WI38 (cell line): Measurements from ENCODE around the gene SLC39A1.
"Not testable (repeated sequence)": the region's sequence is repeated elsewhere in the genome, so short reads cannot be mapped to it uniquely, and the experiment has no call there.

ENCODE experiments used
- H3K4me3 ChIP-seq: 2 replicates; pipeline ENCODE4 v1.5.1; 2011; ENCODE audit warnings: low read depth, mild to moderate bottlenecking, control low read depth, low read length
- TF ChIP-seq, protein P1 (sequence below): IDR thresholded peaks from 2 replicates; pipeline ENCODE4 v1.5.1; 2012; ENCODE audit warnings: low read depth, mild to moderate bottlenecking, control low read depth, low read length

Gene SLC39A1, protein sequence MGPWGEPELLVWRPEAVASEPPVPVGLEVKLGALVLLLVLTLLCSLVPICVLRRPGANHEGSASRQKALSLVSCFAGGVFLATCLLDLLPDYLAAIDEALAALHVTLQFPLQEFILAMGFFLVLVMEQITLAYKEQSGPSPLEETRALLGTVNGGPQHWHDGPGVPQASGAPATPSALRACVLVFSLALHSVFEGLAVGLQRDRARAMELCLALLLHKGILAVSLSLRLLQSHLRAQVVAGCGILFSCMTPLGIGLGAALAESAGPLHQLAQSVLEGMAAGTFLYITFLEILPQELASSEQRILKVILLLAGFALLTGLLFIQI

DNA sequence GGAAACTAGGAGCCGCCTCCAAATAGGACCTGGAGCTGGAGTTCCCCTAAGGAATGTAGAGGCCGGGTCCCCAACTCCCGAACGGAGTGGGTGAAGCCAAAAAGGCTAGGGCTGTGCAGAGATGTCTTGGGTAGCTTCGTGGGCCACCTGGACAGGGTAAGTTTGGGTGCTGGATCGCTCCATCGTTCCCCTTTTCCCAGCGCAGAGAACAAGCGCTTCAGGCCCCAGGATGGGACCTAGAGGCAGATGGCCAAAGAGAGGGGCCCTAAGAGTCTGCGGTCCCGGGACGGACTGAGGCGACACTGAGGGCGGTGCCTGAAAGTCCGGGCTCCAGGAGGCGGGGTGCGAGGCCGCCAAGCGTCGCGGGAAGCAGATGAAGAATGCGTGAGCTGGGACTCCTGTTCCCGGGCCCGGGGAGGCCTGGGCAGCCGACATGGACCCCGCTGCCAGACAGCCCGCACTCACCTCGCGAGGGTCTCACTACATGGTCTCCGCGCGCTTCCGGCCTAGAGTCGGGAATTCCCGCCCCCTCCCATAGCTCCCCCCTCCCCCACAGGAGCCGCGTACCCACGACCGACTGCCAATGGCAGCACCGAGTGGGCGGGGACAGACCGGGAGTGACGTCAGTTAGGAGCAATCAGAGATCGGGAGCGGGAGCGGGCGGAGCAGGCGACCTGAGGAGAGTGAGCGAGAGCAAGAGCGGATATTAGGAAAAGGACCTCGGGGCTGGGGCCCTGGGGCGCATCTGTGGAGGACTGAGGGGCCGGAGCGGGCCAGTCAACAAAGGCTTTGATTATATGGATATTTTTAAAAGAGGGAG is at the start of gene SLC39A1:
Gene SLC39A1, minus strand, starts transcription at position 508 of the 820 bp plus-strand sequence. CDS start 822 bp downstream, outside the sequence.
- TF ChIP-seq, protein P1, sequence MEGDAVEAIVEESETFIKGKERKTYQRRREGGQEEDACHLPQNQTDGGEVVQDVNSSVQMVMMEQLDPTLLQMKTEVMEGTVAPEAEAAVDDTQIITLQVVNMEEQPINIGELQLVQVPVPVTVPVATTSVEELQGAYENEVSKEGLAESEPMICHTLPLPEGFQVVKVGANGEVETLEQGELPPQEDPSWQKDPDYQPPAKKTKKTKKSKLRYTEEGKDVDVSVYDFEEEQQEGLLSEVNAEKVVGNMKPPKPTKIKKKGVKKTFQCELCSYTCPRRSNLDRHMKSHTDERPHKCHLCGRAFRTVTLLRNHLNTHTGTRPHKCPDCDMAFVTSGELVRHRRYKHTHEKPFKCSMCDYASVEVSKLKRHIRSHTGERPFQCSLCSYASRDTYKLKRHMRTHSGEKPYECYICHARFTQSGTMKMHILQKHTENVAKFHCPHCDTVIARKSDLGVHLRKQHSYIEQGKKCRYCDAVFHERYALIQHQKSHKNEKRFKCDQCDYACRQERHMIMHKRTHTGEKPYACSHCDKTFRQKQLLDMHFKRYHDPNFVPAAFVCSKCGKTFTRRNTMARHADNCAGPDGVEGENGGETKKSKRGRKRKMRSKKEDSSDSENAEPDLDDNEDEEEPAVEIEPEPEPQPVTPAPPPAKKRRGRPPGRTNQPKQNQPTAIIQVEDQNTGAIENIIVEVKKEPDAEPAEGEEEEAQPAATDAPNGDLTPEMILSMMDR, result no peak
- H3K4me3 ChIP-seq, result peak within 1 kb of the TSS; percentile 70

DNA sequence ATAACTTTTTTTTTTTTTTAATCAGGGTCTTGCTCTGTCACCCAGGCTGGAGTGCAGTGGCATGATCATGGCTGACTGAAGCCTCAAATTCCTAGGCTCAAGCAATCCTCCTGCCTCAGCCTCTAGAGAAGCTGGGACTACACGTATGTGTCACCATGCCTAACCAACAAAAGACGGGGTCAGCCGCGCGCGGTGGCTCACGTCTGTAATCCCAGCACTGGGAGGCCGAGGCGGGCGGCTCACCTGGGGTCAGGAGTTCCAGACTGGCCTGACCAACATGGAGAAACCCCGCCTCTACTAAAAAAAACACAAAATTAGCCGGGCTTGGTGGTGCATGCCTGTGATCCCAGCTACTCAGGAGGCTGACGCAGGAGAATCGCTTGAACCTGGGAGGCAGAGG is 49.2 kb upstream of the SLC39A1 start:
- H3K4me3 ChIP-seq, result not testable (repeated sequence)

DNA sequence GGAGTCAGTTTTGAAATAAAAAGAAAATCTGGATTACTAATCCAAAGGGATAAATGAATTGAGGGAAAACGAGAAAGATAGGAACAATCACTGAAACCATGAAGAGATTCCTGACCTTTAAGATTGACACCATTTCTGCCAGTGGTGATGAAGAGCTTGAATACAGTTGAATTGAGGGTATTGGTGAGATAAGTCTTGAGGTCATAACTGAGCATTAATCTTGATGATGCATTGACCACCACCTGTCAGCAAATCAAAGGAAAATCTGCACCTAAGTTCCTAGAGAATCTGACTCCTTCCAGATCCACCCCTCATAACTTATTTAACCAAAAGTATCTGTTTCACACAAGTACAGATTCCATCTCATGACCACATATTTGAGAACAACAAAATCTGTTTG is 48.8 kb upstream of the SLC39A1 start:
- no peak overlapping the region for H3K4me3 ChIP-seq
- TF ChIP-seq, protein P1, result no peak

DNA sequence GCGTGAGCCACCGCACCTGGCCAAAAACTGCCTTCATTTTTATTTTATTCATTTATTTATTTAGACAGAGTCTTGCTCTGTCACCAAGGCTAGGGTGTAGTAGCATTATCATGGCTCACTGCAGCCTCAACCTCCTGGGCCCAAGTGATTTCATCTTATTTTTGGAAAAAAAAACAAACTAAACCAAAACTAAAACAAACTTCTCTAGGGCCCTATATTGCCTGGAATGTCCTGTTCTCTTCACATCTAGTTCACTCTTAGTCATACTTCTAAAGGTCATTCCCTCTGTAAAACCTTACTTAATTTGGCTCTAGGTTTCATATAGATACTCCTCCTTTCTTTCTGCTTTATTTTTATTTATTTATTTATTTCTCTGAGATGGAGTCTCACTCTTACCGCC is 42.8 kb upstream of the SLC39A1 start:
- H3K4me3 ChIP-seq, result no peak overlapping the region
- TF ChIP-seq, protein P1, result no peak

DNA sequence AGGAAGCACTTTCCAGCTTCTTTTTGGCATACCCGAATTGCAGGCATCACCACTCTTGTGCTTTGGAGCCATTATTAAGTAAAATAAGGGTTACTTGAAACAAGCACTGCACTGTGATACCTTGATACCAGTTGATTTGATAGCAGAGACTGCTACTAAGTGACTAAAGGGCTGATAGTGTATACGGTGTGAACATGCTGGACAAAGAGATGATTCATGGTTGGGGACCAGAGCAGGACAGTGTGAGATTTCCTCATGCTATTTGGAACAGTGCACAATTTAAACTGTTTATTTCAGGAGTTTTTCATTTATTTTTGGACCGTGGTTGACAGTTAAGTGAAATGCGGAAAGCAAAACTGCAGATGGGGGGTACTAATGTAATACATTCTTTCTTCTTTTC is 37.1 kb upstream of the SLC39A1 start:
- H3K4me3 ChIP-seq, result no peak overlapping the region
- TF ChIP-seq, protein P1, result no peak

DNA sequence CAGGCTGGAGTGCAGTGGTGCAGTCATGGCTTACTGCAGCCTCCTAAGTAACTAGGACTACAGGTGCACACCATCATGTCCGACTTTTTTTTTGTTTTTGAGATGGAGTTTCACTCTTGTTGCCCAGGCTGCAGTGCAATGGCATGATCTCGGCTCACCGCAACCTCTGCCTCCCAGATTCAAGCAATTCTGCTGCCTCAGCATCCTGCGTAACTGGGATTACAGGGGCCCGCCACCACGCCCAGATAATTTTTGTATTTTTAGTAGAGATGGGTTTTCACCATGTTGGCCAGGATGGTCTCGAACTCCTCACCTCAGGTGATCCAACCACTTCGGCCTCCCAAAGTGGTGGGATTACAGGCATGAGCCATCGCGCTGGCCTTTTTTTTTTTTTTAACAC is 33.5 kb upstream of the SLC39A1 start:
- H3K4me3 ChIP-seq, result not testable (repeated sequence)

DNA sequence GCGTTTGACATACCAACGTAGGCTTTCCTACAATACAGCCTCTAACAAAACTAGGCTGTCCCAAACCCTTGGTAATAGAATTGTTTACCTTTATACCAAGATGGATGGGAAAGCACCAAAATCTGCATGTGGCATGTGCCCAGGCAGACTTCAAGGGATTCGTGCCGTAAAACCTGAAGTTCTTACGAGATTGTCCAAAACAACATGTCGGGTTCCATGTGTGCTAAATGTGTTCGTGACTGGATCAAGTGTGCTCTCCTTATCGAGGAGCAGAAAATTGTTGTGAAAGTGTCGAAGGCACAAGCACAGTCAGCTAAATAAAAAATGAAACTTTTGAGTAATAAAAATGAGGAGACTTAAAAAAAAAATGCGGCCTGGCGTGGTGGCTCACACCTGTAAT is 32.3 kb upstream of the SLC39A1 start:
- TF ChIP-seq, protein P1, result no peak
- H3K4me3 ChIP-seq, result no peak overlapping the region

DNA sequence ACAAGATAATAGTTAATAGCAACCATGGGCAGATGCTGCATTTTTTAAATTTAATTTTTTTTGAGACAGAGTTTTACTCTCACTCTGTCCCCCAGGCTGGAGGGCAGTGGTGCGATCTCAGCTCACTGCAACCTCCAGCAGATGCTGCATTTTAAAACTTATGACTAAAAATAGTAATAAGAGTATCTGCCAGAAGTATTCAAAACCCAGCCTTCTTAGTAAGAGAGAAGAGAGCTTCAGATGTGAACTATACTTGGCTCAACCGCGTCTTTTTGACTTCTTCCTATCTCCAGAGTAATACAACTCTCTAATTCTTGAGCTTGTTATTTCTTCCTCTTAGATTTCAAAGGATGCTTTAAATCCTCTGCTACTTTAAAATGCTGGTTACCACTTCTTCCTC is 31.9 kb upstream of the SLC39A1 start:
- TF ChIP-seq, protein P1, result no peak
- no peak overlapping the region for H3K4me3 ChIP-seq
